Natural killer cell (primary cell): ENCODE results near the gene RXRA. TPM values are rescaled to one million over a fixed set of nuclear protein-coding genes. Genes with fewer than 3 reads are reported as not detected.

Source experiments
- ATAC-seq, 3 donors: fragments of 150-1000 bp in 2 of 3; fragments of 200-7000 bp in 1 of 3; cut with Tn5 transposase; 1 replicate in 1 of 3; 2 replicates in 2 of 3; pipeline ENCODE4 v1.10.0; 2021; ENCODE audit warnings: mild to moderate bottlenecking in 2 of 3, moderate library complexity in 2 of 3
- DNase-seq, 2 donors: peaks; one replicate each; pipeline versions ENCODE4 v3.0.0 to v3.0.0-alpha.2; 2013 to 2021; ENCODE audit warnings: mixed read lengths in 1 of 2
- H3K27ac ChIP-seq: one replicate; pipeline ENCODE4 v1.5.1; 2013; ENCODE audit warnings: mild to moderate bottlenecking, low read length
- H3K27me3 ChIP-seq: one replicate; pipeline ENCODE4 v1.6.1; 2013; ENCODE audit warnings: low read length; ENCODE audit not compliant: control insufficient read depth, insufficient read depth
- H3K36me3 ChIP-seq: one replicate; pipeline ENCODE4 v1.6.1; 2013; ENCODE audit warnings: low read length; ENCODE audit not compliant: control insufficient read depth, insufficient read depth
- H3K4me1 ChIP-seq: one replicate; pipeline ENCODE4 v1.6.1; 2013; ENCODE audit warnings: low read length; ENCODE audit not compliant: control insufficient read depth, insufficient read depth
- H3K4me3 ChIP-seq: one replicate; pipeline ENCODE4 v1.5.1; 2013; ENCODE audit warnings: low read length
- H3K9me3 ChIP-seq: one replicate; pipeline ENCODE4 v1.6.1; 2013; ENCODE audit warnings: low read length; ENCODE audit not compliant: control insufficient read depth, insufficient read depth
- H3K27ac Mint-ChIP-seq, 2 donors: one replicate each; pipeline ENCODE4 v1.8.0; 2022; ENCODE audit warnings: mild to moderate bottlenecking in 2 of 2, mixed read lengths in 2 of 2, moderate library complexity in 1 of 2
- H3K27me3 Mint-ChIP-seq, 2 donors: one replicate each; pipeline ENCODE4 v1.8.0; 2022; ENCODE audit warnings: low read depth in 2 of 2, mixed read lengths in 2 of 2
- H3K36me3 Mint-ChIP-seq: one replicate; pipeline ENCODE4 v1.8.0; 2022; ENCODE audit warnings: mixed read lengths
- H3K4me1 Mint-ChIP-seq, 2 donors: one replicate each; pipeline ENCODE4 v1.8.0; 2022; ENCODE audit warnings: mixed read lengths in 2 of 2
- H3K4me3 Mint-ChIP-seq: one replicate; pipeline ENCODE4 v1.8.0; 2022; ENCODE audit warnings: mild to moderate bottlenecking, moderate library complexity, mixed read lengths
- H3K9me3 Mint-ChIP-seq, 2 donors: one replicate each; pipeline ENCODE4 v1.8.0; 2022; ENCODE audit warnings: mixed read lengths in 2 of 2
- WGBS: methylation state at CpG from one replicate; pipeline ENCODE4 v1.1.7; 2013; ENCODE audit warnings: missing lambda C conversion rate; ENCODE audit not compliant: insufficient coverage; 5-methylcytosine and 5-hydroxymethylcytosine counted together
- intact Hi-C: fragments of 100-400 bp; cut with micrococcal nuclease; formaldehyde crosslinking; loops from one replicate; pipeline ENCODE4 v1.14.2; 2022
- total RNA-seq, 4 donors: library from RNA; stranded (reverse); fragments of 120-200 nt in 1 of 4; gene quantifications; one replicate each; pipeline versions ENCODE4 v1.2.3 to v1.2.4, GENCODE V29; 2013 to 2022
- TF ChIP-seq, protein P1 (sequence below): fragments of 200-600 bp; IDR thresholded peaks from one replicate; pipeline ENCODE4 v1.8.0; 2022; ENCODE audit warnings: antibody characterized with exemption

The RXRA gene
- total RNA-seq, 3 donors from 2014 or later (not counting 1 experiment from before 2014, with no cell fraction given) = 30.9 to 64.1 (median 42.2) TPM

DNA sequence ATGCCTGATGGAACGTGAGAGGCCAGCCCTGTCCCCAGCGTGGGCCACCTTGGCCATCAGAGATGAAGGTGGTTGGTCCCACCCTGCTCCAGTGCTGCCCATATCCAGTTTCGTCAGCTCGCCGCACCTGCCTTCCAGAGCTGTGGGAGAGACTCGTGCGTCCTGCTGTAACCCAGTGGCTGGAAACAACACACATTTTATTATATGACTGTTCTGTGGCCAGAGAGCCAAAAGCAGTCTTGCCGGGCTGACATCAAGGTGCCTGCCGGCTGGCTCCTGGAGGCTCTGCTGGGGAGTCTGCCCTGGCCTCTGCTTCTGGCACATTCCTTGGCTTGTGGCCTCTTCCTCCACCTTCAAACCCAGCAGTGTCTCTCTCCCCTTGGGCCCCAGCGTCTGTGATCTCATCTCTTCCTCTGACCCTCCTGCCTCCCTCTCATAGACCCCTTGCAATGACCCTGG is 94.7 kb downstream of the RXRA start:
- no peaks in the 10 kb centered on the region for H3K27me3 ChIP-seq
- H3K27ac ChIP-seq = no peak overlapping the region
- intact Hi-C loops = no loop called here
- TF ChIP-seq, protein P1, sequence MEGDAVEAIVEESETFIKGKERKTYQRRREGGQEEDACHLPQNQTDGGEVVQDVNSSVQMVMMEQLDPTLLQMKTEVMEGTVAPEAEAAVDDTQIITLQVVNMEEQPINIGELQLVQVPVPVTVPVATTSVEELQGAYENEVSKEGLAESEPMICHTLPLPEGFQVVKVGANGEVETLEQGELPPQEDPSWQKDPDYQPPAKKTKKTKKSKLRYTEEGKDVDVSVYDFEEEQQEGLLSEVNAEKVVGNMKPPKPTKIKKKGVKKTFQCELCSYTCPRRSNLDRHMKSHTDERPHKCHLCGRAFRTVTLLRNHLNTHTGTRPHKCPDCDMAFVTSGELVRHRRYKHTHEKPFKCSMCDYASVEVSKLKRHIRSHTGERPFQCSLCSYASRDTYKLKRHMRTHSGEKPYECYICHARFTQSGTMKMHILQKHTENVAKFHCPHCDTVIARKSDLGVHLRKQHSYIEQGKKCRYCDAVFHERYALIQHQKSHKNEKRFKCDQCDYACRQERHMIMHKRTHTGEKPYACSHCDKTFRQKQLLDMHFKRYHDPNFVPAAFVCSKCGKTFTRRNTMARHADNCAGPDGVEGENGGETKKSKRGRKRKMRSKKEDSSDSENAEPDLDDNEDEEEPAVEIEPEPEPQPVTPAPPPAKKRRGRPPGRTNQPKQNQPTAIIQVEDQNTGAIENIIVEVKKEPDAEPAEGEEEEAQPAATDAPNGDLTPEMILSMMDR = no peak
- H3K27ac Mint-ChIP-seq = no peak overlapping the region
- H3K27me3 Mint-ChIP-seq = no peaks in the 10 kb centered on the region
- no peak overlapping the region for H3K4me3 ChIP-seq
- H3K9me3 Mint-ChIP-seq = no peaks in the 10 kb centered on the region
- H3K36me3 Mint-ChIP-seq = no peaks in the 10 kb centered on the region
- H3K4me1 Mint-ChIP-seq = no peaks in the 10 kb centered on the region
- no peaks in the 10 kb centered on the region for H3K4me1 ChIP-seq
- 95% methylated on average over 10 of the region's 10 CpGs for WGBS
- ATAC-seq = no peak
- DNase-seq = no peak
- H3K9me3 ChIP-seq = no peaks in the 10 kb centered on the region
- H3K4me3 Mint-ChIP-seq = no peak overlapping the region
- peaks cover 12% of the 10 kb centered on the region for H3K36me3 ChIP-seq

DNA sequence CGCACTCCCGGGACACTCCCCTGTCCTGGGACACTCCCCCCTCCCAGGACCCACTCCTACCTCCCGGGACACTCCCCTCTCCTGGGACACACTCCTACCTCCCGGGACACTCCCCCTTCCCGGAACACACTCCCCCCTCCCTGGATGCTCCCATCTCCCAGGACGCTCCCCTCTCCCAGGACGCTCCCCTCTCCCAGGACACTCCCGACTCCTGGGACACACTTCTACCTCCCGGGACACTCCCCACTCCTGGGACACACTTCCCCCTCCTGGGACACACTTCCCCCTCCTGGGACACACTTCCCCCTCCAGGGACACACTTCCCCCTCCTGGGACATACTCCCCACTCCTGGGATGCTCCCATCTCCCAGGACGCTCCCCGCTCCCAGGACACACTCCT is 95.6 kb downstream of the RXRA start:
- no peaks in the 10 kb centered on the region for H3K27me3 Mint-ChIP-seq
- peaks cover 12% of the 10 kb centered on the region for H3K36me3 ChIP-seq
- no peak overlapping the region for H3K27ac Mint-ChIP-seq
- DNase-seq (no peak), ATAC-seq (no peak)
- 97% methylated on average over 11 of the region's 11 CpGs for WGBS
- no peaks in the 10 kb centered on the region for H3K36me3 Mint-ChIP-seq
- H3K27ac ChIP-seq = no peak overlapping the region
- H3K9me3 ChIP-seq = no peaks in the 10 kb centered on the region
- no peaks in the 10 kb centered on the region for H3K27me3 ChIP-seq
- intact Hi-C loops = no loop called here
- no peaks in the 10 kb centered on the region for H3K9me3 Mint-ChIP-seq
- no peaks in the 10 kb centered on the region for H3K4me1 ChIP-seq
- H3K4me1 Mint-ChIP-seq = no peaks in the 10 kb centered on the region
- no peak overlapping the region for H3K4me3 ChIP-seq
- H3K4me3 Mint-ChIP-seq = no peak overlapping the region
- TF ChIP-seq, protein P1 = no peak

DNA sequence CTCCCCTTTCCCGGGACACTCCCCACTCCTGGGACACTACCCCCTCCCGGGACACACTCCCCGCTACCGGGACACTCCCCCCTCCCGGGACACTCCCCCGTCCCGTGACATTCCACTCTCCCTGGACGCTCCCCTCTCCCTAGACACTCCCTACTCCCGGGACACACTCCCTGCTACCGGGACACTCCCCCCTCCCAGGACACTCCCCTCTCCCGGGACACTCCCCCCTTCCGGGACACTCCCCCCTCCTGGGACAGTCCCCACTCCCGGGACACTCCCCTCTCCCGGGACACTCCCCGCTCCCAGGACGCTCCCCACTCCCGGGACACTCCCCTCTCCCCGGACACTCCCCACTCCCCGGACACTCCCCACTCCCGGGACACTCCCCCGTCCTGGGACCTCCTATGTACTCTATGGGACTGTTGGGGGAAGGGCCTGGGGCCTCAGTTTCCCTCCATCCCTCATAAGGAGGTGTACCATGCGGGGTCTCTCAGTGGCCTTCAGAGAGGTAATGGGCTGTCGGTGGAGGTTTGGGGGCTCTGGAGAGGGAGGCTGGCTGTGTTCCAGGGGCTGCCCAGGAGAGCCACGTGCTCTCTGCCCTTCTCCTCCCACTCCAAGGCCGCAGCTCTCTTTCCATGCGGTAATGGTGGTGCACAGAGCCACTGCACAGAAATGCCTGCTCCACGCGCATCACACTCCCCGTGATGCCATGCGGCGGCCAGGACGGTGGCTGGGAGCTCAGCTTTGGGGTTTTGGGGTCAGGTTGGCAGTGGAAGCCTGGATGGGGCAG is 96.2 kb downstream of the RXRA start:
- TF ChIP-seq, protein P1 = no peak
- WGBS = 95% methylated on average over 27 of the region's 32 CpGs
- Mint-ChIP-seq H3K4me3 (no peak overlapping the region), H3K36me3 (no peaks in the 10 kb centered on the region), H3K4me1 (no peaks in the 10 kb centered on the region), H3K27ac (no peak overlapping the region), H3K27me3 (no peaks in the 10 kb centered on the region), H3K9me3 (no peaks in the 10 kb centered on the region)
- no peaks in the 10 kb centered on the region for H3K9me3 ChIP-seq
- no peak overlapping the region for H3K27ac ChIP-seq
- no peaks in the 10 kb centered on the region for H3K27me3 ChIP-seq
- no peak overlapping the region for H3K4me3 ChIP-seq
- no peaks in the 10 kb centered on the region for H3K4me1 ChIP-seq
- DNase-seq (no peak), ATAC-seq (no peak)
- intact Hi-C loops = no loop called here
- peaks cover 9% of the 10 kb centered on the region for H3K36me3 ChIP-seq

DNA sequence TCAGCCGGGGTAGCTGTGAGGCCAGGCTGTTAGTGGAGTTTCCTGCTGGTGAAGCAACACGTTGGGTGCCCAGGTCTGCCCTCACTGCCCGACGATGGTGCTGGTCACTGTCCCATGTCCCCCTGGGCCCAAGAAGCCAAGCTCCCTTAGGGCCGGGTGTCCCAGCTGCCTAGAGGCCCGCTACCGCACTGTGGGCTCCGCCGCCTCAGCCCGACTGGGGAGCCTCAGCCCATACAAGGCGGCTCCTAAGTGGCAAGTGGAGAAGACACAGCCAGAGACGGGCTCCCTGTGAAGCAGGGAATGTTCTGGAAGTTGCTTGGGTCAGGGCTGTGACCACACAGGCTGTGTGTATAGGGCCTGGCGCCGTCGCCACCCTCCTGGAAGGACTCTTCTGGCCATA is 96.9 kb downstream of the RXRA start:
- Histone ChIP-seq H3K36me3 (peaks cover 7% of the 10 kb centered on the region), H3K4me1 (no peaks in the 10 kb centered on the region), H3K27me3 (no peaks in the 10 kb centered on the region), H3K27ac (no peak overlapping the region), H3K4me3 (no peak overlapping the region), H3K9me3 (no peaks in the 10 kb centered on the region)
- Mint-ChIP-seq H3K36me3 (no peaks in the 10 kb centered on the region), H3K9me3 (no peaks in the 10 kb centered on the region), H3K4me1 (no peaks in the 10 kb centered on the region), H3K27ac (no peak overlapping the region), H3K4me3 (no peak overlapping the region), H3K27me3 (no peaks in the 10 kb centered on the region)
- DNase-seq (no peak), ATAC-seq (no peak)
- 92% methylated on average over 15 of the region's 15 CpGs for WGBS
- intact Hi-C loops = no loop called here
- TF ChIP-seq, protein P1 = no peak
